Coronary artery (tissue), 2 donors: Measurements from ENCODE around the gene DNAJB12.

Experiments used
- DNase-seq: peaks from one replicate; pipeline ENCODE4 v3.0.0-alpha.2; 2017; ENCODE audit warnings: low spot score
- H3K27ac ChIP-seq, 2 donors: fragments of 200-600 bp; sonication (generic); one replicate each; pipeline ENCODE4 v1.5.1; 2016 to 2019
- H3K4me3 ChIP-seq: fragments of 200-600 bp; sonication (generic); 2 replicates; pipeline ENCODE4 v1.5.1; 2016; ENCODE audit warnings: mild to moderate bottlenecking, moderate library complexity
- TF ChIP-seq, protein P1 (sequence below): fragments of 200-600 bp; sonication (generic); IDR thresholded peaks from one replicate; pipeline ENCODE4 v1.5.1; 2019; ENCODE audit warnings: antibody characterized with exemption

The DNAJB12 gene

DNA sequence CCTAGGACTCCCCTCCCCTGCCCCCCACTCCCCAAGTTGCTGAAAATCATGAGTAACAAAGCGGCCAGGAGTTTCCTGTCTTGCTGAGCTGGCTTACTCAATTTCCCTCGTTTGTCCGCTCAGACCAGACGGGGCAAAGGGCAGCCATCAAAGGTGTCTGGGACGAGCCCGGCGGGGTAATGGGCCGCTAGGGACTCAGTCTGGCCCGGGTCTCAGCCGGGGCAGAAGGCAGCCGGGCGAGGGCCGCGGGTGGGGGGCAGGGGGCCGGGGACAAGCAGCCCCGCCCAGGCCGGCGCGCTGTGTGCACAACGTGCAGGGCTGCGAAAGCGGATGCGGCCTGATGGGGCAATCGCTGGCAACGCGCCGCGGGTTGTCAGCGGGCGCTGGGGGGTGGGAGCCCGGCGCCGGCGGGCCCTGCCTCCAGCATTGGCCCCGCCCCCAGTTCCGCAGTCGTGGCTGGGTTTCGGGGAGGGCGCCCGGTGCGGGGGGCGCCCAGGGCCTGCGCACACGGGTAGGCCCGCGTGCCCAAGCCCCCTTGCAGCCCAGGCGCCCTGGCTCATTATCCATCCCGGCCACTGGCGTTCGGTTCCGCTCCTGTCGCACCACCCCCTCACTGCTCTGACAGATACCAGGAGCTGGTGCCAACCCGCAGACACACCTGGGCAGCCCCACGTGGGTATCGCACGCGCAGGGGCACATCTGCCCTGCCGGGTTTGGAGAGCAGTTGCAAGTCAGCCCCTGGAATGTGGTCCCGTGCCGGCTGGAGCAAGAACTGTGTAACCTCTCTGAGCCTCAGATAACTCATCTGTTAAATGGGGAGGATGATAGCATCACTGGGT, 35.1 kb downstream of the DNAJB12 start:
- DNase-seq, result peak; percentile 93
- TF ChIP-seq, protein P1, sequence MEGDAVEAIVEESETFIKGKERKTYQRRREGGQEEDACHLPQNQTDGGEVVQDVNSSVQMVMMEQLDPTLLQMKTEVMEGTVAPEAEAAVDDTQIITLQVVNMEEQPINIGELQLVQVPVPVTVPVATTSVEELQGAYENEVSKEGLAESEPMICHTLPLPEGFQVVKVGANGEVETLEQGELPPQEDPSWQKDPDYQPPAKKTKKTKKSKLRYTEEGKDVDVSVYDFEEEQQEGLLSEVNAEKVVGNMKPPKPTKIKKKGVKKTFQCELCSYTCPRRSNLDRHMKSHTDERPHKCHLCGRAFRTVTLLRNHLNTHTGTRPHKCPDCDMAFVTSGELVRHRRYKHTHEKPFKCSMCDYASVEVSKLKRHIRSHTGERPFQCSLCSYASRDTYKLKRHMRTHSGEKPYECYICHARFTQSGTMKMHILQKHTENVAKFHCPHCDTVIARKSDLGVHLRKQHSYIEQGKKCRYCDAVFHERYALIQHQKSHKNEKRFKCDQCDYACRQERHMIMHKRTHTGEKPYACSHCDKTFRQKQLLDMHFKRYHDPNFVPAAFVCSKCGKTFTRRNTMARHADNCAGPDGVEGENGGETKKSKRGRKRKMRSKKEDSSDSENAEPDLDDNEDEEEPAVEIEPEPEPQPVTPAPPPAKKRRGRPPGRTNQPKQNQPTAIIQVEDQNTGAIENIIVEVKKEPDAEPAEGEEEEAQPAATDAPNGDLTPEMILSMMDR, result no peak
- Histone ChIP-seq H3K27ac (peak overlapping the region; percentile 66 to 95), H3K4me3 (peak overlapping the region; percentile 71)

- H3K27ac ChIP-seq, result peak overlapping the region; percentile 66 to 95
- no peak for DNase-seq
- TF ChIP-seq, protein P1, result no peak
- H3K4me3 ChIP-seq, result peak overlapping the region; percentile 71
Observed at GRCh38 chr10:72318418-72319262, 36.1 kb downstream of the DNAJB12 start.

- H3K4me3 ChIP-seq, result no peak overlapping the region
- DNase-seq, result peak; percentile 76
- peak overlapping the region; percentile 59 to 92 for H3K27ac ChIP-seq
- TF ChIP-seq, protein P1, result no peak
Observed at GRCh38 chr10:72316748-72317435, 37.8 kb downstream of the DNAJB12 start.

GRCh38 chr10:72316386-72316700, 38.4 kb downstream of the DNAJB12 start:
- TF ChIP-seq, protein P1, result no peak
- DNase-seq, result no peak
- H3K4me3 ChIP-seq, result no peak overlapping the region
- H3K27ac ChIP-seq, result peak overlapping the region; percentile 59 to 92

- TF ChIP-seq, protein P1, result no peak
- Histone ChIP-seq H3K27ac (peak overlapping the region; percentile 59 to 92), H3K4me3 (no peak overlapping the region)
- no peak for DNase-seq
Observed at GRCh38 chr10:72315611-72316385, 38.9 kb downstream of the DNAJB12 start.

DNA sequence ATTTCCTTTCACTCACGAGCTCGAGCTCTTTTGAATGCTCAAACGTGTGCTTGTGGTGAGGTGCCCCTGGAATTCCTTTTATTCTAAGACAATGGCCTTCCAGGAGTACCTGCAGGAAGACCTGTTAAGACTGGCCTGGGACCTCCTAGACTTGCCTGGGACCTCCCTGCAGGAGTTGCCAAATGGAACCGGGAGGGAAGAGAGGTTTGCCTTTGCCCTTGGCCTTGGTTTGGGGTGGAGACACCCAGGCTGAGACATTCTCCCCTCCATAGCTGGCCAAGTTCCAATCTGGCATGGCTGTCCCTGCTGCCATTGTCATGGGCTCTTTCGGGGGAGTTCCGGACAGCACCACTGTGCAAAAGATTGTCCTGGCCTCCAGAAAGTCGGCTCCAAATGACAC, 39.7 kb downstream of the DNAJB12 start:
- no peak for DNase-seq
- H3K4me3 ChIP-seq, result no peak overlapping the region
- H3K27ac ChIP-seq, result peak overlapping the region; percentile 59 to 92
- TF ChIP-seq, protein P1, result no peak
